Gastrocnemius medialis (tissue), 4 donors: Measurements from ENCODE around the gene NHERF1.

Source experiments
- CTCF ChIP-seq, 5 experiments: fragments of 450-650 bp in 3 of 5; fragments of 200-600 bp in 2 of 5; sonication (generic) in 2 of 5; IDR thresholded peaks in 4 of 5; conservative IDR thresholded peaks in 1 of 5; 1 replicate in 4 of 5; 2 replicates in 1 of 5; pipeline ENCODE4 v1.5.1; 2016 to 2019; ENCODE audit warnings: antibody characterized with exemption in 5 of 5, mild to moderate bottlenecking in 3 of 5, moderate library complexity in 3 of 5
- POLR2A ChIP-seq, 2 donors: fragments of 450-650 bp; IDR thresholded peaks; one replicate each; pipeline ENCODE4 v1.6.1; 2017; ENCODE audit warnings: antibody characterized with exemption in 2 of 2, mild to moderate bottlenecking in 2 of 2, moderate library complexity in 2 of 2

- TF ChIP-seq POLR2A (IDR thresholded peaks at IDR 0.05) (no peak), CTCF (IDR thresholded peaks at IDR 0.05 in 4 of 5, conservative IDR thresholded peaks at IDR 0.05 in 1 of 5) (no peak)
These were observed 62.5 kb downstream of the NHERF1 start for GRCh38 chr17:74810699-74811485.
